Measurements from ENCODE around the gene H2BK1. TPM values are rescaled to one million over a fixed set of nuclear protein-coding genes. Genes with fewer than 3 reads are reported as not detected.

Gene H2BK1
- total RNA-seq, 2 experiments from 2014 or later = 0.76 TPM; not detected in 1

GRCh38 chr7:151238190-151238810 is 28.0 kb upstream of the H2BK1 start:
- Mint-ChIP-seq H3K27me3 (ENCODE audit: low read depth) (no peaks in the 10 kb centered on the region), H3K4me1 (ENCODE audit: low read depth) (peaks cover 23% of the 10 kb centered on the region), H3K27ac (no peak overlapping the region), H3K36me3 (ENCODE audit: low read depth) (peaks cover 31% of the 10 kb centered on the region), H3K4me3 (no peak overlapping the region), H3K9me3 (ENCODE audit: insufficient read depth) (no peaks in the 10 kb centered on the region)
- ChIA-PET POLR2A (no interaction called here), CTCF (no interaction called here)
- DNase-seq = no peak
- ATAC-seq = no peak

GRCh38 chr7:151237244-151238189 is 27.2 kb upstream of the H2BK1 start:
- Mint-ChIP-seq H3K36me3 (ENCODE audit: low read depth) (peaks cover 36% of the 10 kb centered on the region), H3K4me1 (ENCODE audit: low read depth) (peaks cover 18% of the 10 kb centered on the region), H3K4me3 (no peak overlapping the region), H3K27me3 (ENCODE audit: low read depth) (no peaks in the 10 kb centered on the region), H3K9me3 (ENCODE audit: insufficient read depth) (no peaks in the 10 kb centered on the region), H3K27ac (no peak overlapping the region)
- DNase-seq = no peak
- no peak for ATAC-seq
- ChIA-PET CTCF (interaction anchor here (0.9 to 2.2 kb wide), 3 partner anchors 8 to 72 kb away, joined by 3 to 9 read pairs (median 8); partner anchors contain the start of gene ABCF2), POLR2A (no interaction called here)

- no peaks in the 10 kb centered on the region for H3K9me3 Mint-ChIP-seq (ENCODE audit: insufficient read depth)
- H3K36me3 Mint-ChIP-seq (ENCODE audit: low read depth) = peaks cover 36% of the 10 kb centered on the region
- ChIA-PET CTCF (interaction anchor here (0.9 to 2.2 kb wide), 3 partner anchors 9 to 70 kb away, joined by 3 to 9 read pairs (median 8); partner anchors contain the start of gene ABCF2), POLR2A (no interaction called here)
- H3K4me3 Mint-ChIP-seq = no peak overlapping the region
- H3K27ac Mint-ChIP-seq = no peak overlapping the region
- ATAC-seq (no peak), DNase-seq (no peak)
- H3K27me3 Mint-ChIP-seq (ENCODE audit: low read depth) = no peaks in the 10 kb centered on the region
- peaks cover 27% of the 10 kb centered on the region for H3K4me1 Mint-ChIP-seq (ENCODE audit: low read depth)
Measured at GRCh38 chr7:151236406-151236805, 26.1 kb upstream of the H2BK1 start.

GRCh38 chr7:151235091-151235787 is 25.0 kb upstream of the H2BK1 start:
- Mint-ChIP-seq H3K9me3 (ENCODE audit: insufficient read depth) (no peaks in the 10 kb centered on the region), H3K4me1 (ENCODE audit: low read depth) (peaks cover 31% of the 10 kb centered on the region), H3K27me3 (ENCODE audit: low read depth) (no peaks in the 10 kb centered on the region), H3K27ac (no peak overlapping the region), H3K36me3 (ENCODE audit: low read depth) (peaks cover 36% of the 10 kb centered on the region), H3K4me3 (no peak overlapping the region)
- ChIA-PET POLR2A (interaction anchor here (2.8 kb wide), 1 partner anchor 8 kb away, joined by 21 read pairs; no protein-coding TSS in a partner anchor), CTCF (interaction anchor here (0.8 to 3.7 kb wide), 2 partner anchors 9 to 12 kb away, joined by 3 to 55 read pairs; no protein-coding TSS in a partner anchor)
- DNase-seq = no peak
- no peak for ATAC-seq

GRCh38 chr7:151233804-151234203 is 23.5 kb upstream of the H2BK1 start:
- peaks cover 31% of the 10 kb centered on the region for H3K4me1 Mint-ChIP-seq (ENCODE audit: low read depth)
- ChIA-PET POLR2A (interaction anchor here (0.5 to 2.8 kb wide), 3 partner anchors 9 to 117 kb away, joined by 3 to 21 read pairs (median 3); no protein-coding TSS in a partner anchor), CTCF (interaction anchor here (0.7 to 3.7 kb wide), 2 partner anchors 10 to 62 kb away, joined by 5 to 55 read pairs; no protein-coding TSS in a partner anchor)
- H3K27me3 Mint-ChIP-seq (ENCODE audit: low read depth) = no peaks in the 10 kb centered on the region
- H3K27ac Mint-ChIP-seq = peak overlapping the region; percentile 99
- peak overlapping the region; percentile 100 for H3K4me3 Mint-ChIP-seq
- no peaks in the 10 kb centered on the region for H3K9me3 Mint-ChIP-seq (ENCODE audit: insufficient read depth)
- peaks cover 32% of the 10 kb centered on the region for H3K36me3 Mint-ChIP-seq (ENCODE audit: low read depth)
- DNase-seq = no peak
- ATAC-seq = no peak

- H3K27ac Mint-ChIP-seq = peak overlapping the region; percentile 99
- peak overlapping the region; percentile 100 for H3K4me3 Mint-ChIP-seq
- no peaks in the 10 kb centered on the region for H3K9me3 Mint-ChIP-seq (ENCODE audit: insufficient read depth)
- ChIA-PET POLR2A (interaction anchor here (0.6 to 2.8 kb wide), 6 partner anchors 10 to 324 kb away, joined by 3 to 21 read pairs (median 4); partner anchors contain the start of gene H2BK1), CTCF (interaction anchor here (0.6 to 3.7 kb wide), 6 partner anchors 11 to 109 kb away, joined by 3 to 55 read pairs (median 4); no protein-coding TSS in a partner anchor)
- no peaks in the 10 kb centered on the region for H3K27me3 Mint-ChIP-seq (ENCODE audit: low read depth)
- peaks cover 32% of the 10 kb centered on the region for H3K36me3 Mint-ChIP-seq (ENCODE audit: low read depth)
- peaks cover 33% of the 10 kb centered on the region for H3K4me1 Mint-ChIP-seq (ENCODE audit: low read depth)
- DNase-seq = peak; percentile 80
- peak; percentile 75 for ATAC-seq
Measured at GRCh38 chr7:151232917-151233701, 22.8 kb upstream of the H2BK1 start.

GRCh38 chr7:151232091-151232916 is 22.0 kb upstream of the H2BK1 start, which contains the start of gene CHPF2:
Gene CHPF2 (plus strand): TSS chr7:151232483. CDS start chr7:151234012, 1,529 bp downstream.
- H3K27me3 Mint-ChIP-seq (ENCODE audit: low read depth) = no peaks in the 10 kb centered on the region
- peak; percentile 90 for ATAC-seq
- H3K4me1 Mint-ChIP-seq (ENCODE audit: low read depth) = peaks cover 41% of the 10 kb centered on the region
- no peaks in the 10 kb centered on the region for H3K9me3 Mint-ChIP-seq (ENCODE audit: insufficient read depth)
- peak within 1 kb of the TSS; percentile 99 for H3K27ac Mint-ChIP-seq
- peaks cover 31% of the 10 kb centered on the region for H3K36me3 Mint-ChIP-seq (ENCODE audit: low read depth)
- DNase-seq = peak; percentile 95
- ChIA-PET POLR2A (interaction anchor here (0.6 to 2.8 kb wide), 6 partner anchors 10 to 222 kb away, joined by 3 to 21 read pairs (median 4); partner anchors contain the start of gene H2BK1), CTCF (interaction anchor here (0.6 to 3.7 kb wide), 5 partner anchors 12 to 108 kb away, joined by 3 to 55 read pairs (median 4); no protein-coding TSS in a partner anchor)
- H3K4me3 Mint-ChIP-seq = peak within 1 kb of the TSS; percentile 100

- Mint-ChIP-seq H3K36me3 (ENCODE audit: low read depth) (peaks cover 22% of the 10 kb centered on the region), H3K27me3 (ENCODE audit: low read depth) (no peaks in the 10 kb centered on the region), H3K9me3 (ENCODE audit: insufficient read depth) (no peaks in the 10 kb centered on the region), H3K4me3 (peak overlapping the region; percentile 100), H3K4me1 (ENCODE audit: low read depth) (peaks cover 53% of the 10 kb centered on the region), H3K27ac (no peak overlapping the region)
- no peak for DNase-seq
- ATAC-seq = no peak
- CTCF ChIA-PET = no interaction called here
- POLR2A ChIA-PET = no interaction called here
Measured at GRCh38 chr7:151231080-151231479, 20.8 kb upstream of the H2BK1 start.

GRCh38 chr7:151229249-151229648 is 19.0 kb upstream of the H2BK1 start:
- H3K9me3 Mint-ChIP-seq (ENCODE audit: insufficient read depth) = no peaks in the 10 kb centered on the region
- ATAC-seq = no peak
- no peak overlapping the region for H3K4me3 Mint-ChIP-seq
- H3K36me3 Mint-ChIP-seq (ENCODE audit: low read depth) = peaks cover 25% of the 10 kb centered on the region
- no peak for DNase-seq
- ChIA-PET CTCF (no interaction called here), POLR2A (no interaction called here)
- H3K27me3 Mint-ChIP-seq (ENCODE audit: low read depth) = no peaks in the 10 kb centered on the region
- H3K27ac Mint-ChIP-seq = no peak overlapping the region
- peaks cover 54% of the 10 kb centered on the region for H3K4me1 Mint-ChIP-seq (ENCODE audit: low read depth)
